A673 (cell line): ENCODE data around the gene MAGI3. TPM values are rescaled to one million over a fixed set of nuclear protein-coding genes. Genes with fewer than 3 reads are reported as not detected.

Experiments
- BruUV-seq: library from RNA; stranded (reverse); fragments of 400-500 nt; replicated peaks from 2 replicates; lab custom pipeline; 2021; lab: Mats Ljungman, UMichigan
- CTCF ChIA-PET: fragments of 300-600 bp; sonication (Branson Sonifier 250); formaldehyde crosslinking; loops from one replicate; lab custom pipeline; 2022; ENCODE audit warnings: antibody characterized with exemption; lab: Charles Lee
- POLR2A ChIA-PET: fragments of 300-600 bp; sonication (Branson Sonifier 250); formaldehyde crosslinking; loops from one replicate; lab custom pipeline; 2022; ENCODE audit warnings: antibody characterized with exemption; ENCODE audit not compliant: low non-redundant PET; lab: Charles Lee
- DNase-seq: peaks from one replicate; pipeline ENCODE4 v3.0.0-alpha.2; 2015; ENCODE audit warnings: low spot score
- H3K27ac ChIP-seq: fragments of 200-600 bp; sonication (generic); 2 replicates; pipeline ENCODE4 v1.5.1; 2016; ENCODE audit warnings: mixed run types, low read depth, mild to moderate bottlenecking, mixed read lengths, antibody characterized with exemption, low read length; ENCODE audit not compliant: poor library complexity, severe bottlenecking
- H3K27me3 ChIP-seq: fragments of 200-600 bp; sonication (generic); replicated peaks from 2 replicates; pipeline ENCODE4 v1.6.1; 2017; ENCODE audit warnings: mixed run types, low read depth, mild to moderate bottlenecking, mixed read lengths, antibody characterized with exemption, low read length; ENCODE audit not compliant: insufficient read depth, poor library complexity
- H3K36me3 ChIP-seq: fragments of 200-600 bp; sonication (generic); 2 replicates; pipeline ENCODE4 v1.6.1; 2016; ENCODE audit warnings: mixed run types, mild to moderate bottlenecking, mixed read lengths, antibody characterized with exemption, low read length; ENCODE audit not compliant: insufficient read depth, poor library complexity, severe bottlenecking
- H3K4me1 ChIP-seq: fragments of 200-600 bp; sonication (generic); 2 replicates; pipeline ENCODE4 v1.6.1; 2017; ENCODE audit warnings: mixed run types, mild to moderate bottlenecking, mixed read lengths, antibody characterized with exemption, low read length; ENCODE audit not compliant: insufficient read depth, poor library complexity, severe bottlenecking
- H3K4me3 ChIP-seq: fragments of 200-600 bp; sonication (generic); 2 replicates; pipeline ENCODE4 v1.5.1; 2016; ENCODE audit warnings: low read depth, mixed run types, mild to moderate bottlenecking, mixed read lengths, low read length; ENCODE audit not compliant: poor library complexity, severe bottlenecking
- H3K9me3 ChIP-seq: fragments of 200-600 bp; sonication (generic); 2 replicates; pipeline ENCODE4 v1.6.1; 2016; ENCODE audit warnings: mixed run types, low read depth, mild to moderate bottlenecking, mixed read lengths, antibody characterized with exemption, low read length; ENCODE audit not compliant: poor library complexity, severe bottlenecking
- CTCF ChIP-seq: fragments of 300-800, 200-600 bp; sonication (generic); conservative IDR thresholded peaks from 2 replicates; pipeline ENCODE4 v1.5.1; 2017; ENCODE audit warnings: low read depth, mild to moderate bottlenecking, antibody characterized with exemption, low read length, moderate library complexity, mixed read lengths
- EZH2 ChIP-seq: fragments of 200-600 bp; sonication (generic); IDR thresholded peaks from 2 replicates; pipeline ENCODE4 v1.6.1; 2017; ENCODE audit warnings: borderline replicate concordance, low read depth, mild to moderate bottlenecking, mixed read lengths, antibody characterized with exemption, low read length; ENCODE audit not compliant: poor library complexity, severe bottlenecking
- intact Hi-C: fragments of 100-400 bp; cut with micrococcal nuclease; formaldehyde crosslinking; loops from one replicate; pipeline ENCODE4 v1.10.0; 2022; ENCODE audit not compliant: unreplicated experiment
- total RNA-seq: library from RNA; stranded (reverse); gene quantifications from 2 replicates; pipeline ENCODE4 v1.2.3, GENCODE V29; 2021

Gene MAGI3
- total RNA-seq, 1 experiment from 2014 or later: 5.1 TPM

- ChIA-PET POLR2A (no interaction called here), CTCF (no interaction called here)
- BruUV-seq: no TSS peak
- no peaks in the 10 kb centered on the region for H3K27me3 ChIP-seq
- no peaks in the 10 kb centered on the region for H3K4me1 ChIP-seq
- TF ChIP-seq CTCF (no peak), EZH2 (no peak)
- no peak overlapping the region for H3K27ac ChIP-seq
- H3K36me3 ChIP-seq: no peaks in the 10 kb centered on the region
- intact Hi-C loops: no loop called here
- DNase-seq: no peak
- H3K9me3 ChIP-seq: no peaks in the 10 kb centered on the region
- no peak overlapping the region for H3K4me3 ChIP-seq
These were observed 161.4 kb downstream of the MAGI3 start for GRCh38 chr1:113551728-113552127.

GRCh38 chr1:113552244-113552643 is 161.9 kb downstream of the MAGI3 start:
- no TSS peak for BruUV-seq
- H3K36me3 ChIP-seq: no peaks in the 10 kb centered on the region
- no peak overlapping the region for H3K27ac ChIP-seq
- ChIA-PET CTCF (no interaction called here), POLR2A (no interaction called here)
- H3K4me1 ChIP-seq: no peaks in the 10 kb centered on the region
- no peak overlapping the region for H3K4me3 ChIP-seq
- TF ChIP-seq EZH2: no peak
- no peak for TF ChIP-seq CTCF
- H3K27me3 ChIP-seq: no peaks in the 10 kb centered on the region
- DNase-seq: no peak
- no peaks in the 10 kb centered on the region for H3K9me3 ChIP-seq
- intact Hi-C loops: no loop called here

GRCh38 chr1:113557187-113557586 is 166.9 kb downstream of the MAGI3 start:
- H3K36me3 ChIP-seq: no peaks in the 10 kb centered on the region
- no peaks in the 10 kb centered on the region for H3K27me3 ChIP-seq
- no peak for DNase-seq
- no peaks in the 10 kb centered on the region for H3K9me3 ChIP-seq
- no peak for TF ChIP-seq EZH2
- TF ChIP-seq CTCF: no peak
- H3K4me1 ChIP-seq: no peaks in the 10 kb centered on the region
- no peak overlapping the region for H3K4me3 ChIP-seq
- ChIA-PET CTCF (no interaction called here), POLR2A (no interaction called here)
- intact Hi-C loops: no loop called here
- H3K27ac ChIP-seq: no peak overlapping the region
- BruUV-seq: no TSS peak
